Keratinocyte (primary cell): ENCODE measurements around the gene DSCAML1. TPM values are rescaled to one million over a fixed set of nuclear protein-coding genes. Genes with fewer than 3 reads are reported as not detected.

Experiments used
- DNase-seq: peaks from one replicate; pipeline ENCODE4 v3.0.0-alpha.2; 2011; ENCODE audit warnings: low read depth, missing footprints, low spot score
- FAIRE-seq: peaks from 2 replicates; lab custom pipeline; 2011; peaks lifted over from hg19 to GRCh38; lab: Jason Lieb, UNC
- H2AFZ ChIP-seq: 2 replicates; pipeline ENCODE4 v1.6.0; 2012; ENCODE audit warnings: low read length, control low read depth, inconsistent platforms; ENCODE audit not compliant: control insufficient read depth
- H3K27ac ChIP-seq: 2 replicates; pipeline ENCODE4 v1.5.1; 2011; ENCODE audit warnings: low read length; ENCODE audit not compliant: control insufficient read depth, insufficient read depth
- H3K27me3 ChIP-seq: 3 replicates; pipeline ENCODE4 v1.6.0; 2011; ENCODE audit warnings: low read length; ENCODE audit not compliant: control insufficient read depth, insufficient read depth; ENCODE audit errors: extremely low read depth
- H3K36me3 ChIP-seq, 2 experiments: 2 replicates in 1 of 2; 3 replicates in 1 of 2; pipeline ENCODE4 v1.5.1; 2011; ENCODE audit warnings: low read length in 2 of 2, mild to moderate bottlenecking in 1 of 2; ENCODE audit not compliant: control insufficient read depth in 2 of 2, insufficient read depth in 2 of 2; ENCODE audit errors: extremely low read depth in 1 of 2
- H3K4me1 ChIP-seq: 3 replicates; pipeline ENCODE4 v1.5.1; 2011; ENCODE audit warnings: low read length; ENCODE audit not compliant: control insufficient read depth, insufficient read depth; ENCODE audit errors: extremely low read depth
- H3K4me2 ChIP-seq: 3 replicates; pipeline ENCODE4 v1.6.0; 2011; ENCODE audit warnings: low read depth, low read length; ENCODE audit not compliant: control insufficient read depth, insufficient read depth; ENCODE audit errors: extremely low read depth
- H3K4me3 ChIP-seq, 3 experiments: fragments of 200-600 bp in 1 of 3; sonication (generic) in 1 of 3; 2 replicates in 2 of 3; 3 replicates in 1 of 3; pipeline ENCODE4 v1.5.1; 2011 to 2016; ENCODE audit warnings: low read length in 3 of 3, mild to moderate bottlenecking in 3 of 3, control low read depth in 2 of 3, inconsistent platforms in 1 of 3, low read depth in 1 of 3, mixed read lengths in 1 of 3, mixed run types in 1 of 3, moderate library complexity in 1 of 3; ENCODE audit not compliant: control insufficient read depth in 2 of 3, insufficient read depth in 2 of 3; ENCODE audit errors: extremely low read depth in 1 of 3
- H3K79me2 ChIP-seq: 2 replicates; pipeline ENCODE4 v1.6.0; 2012; ENCODE audit warnings: low read length; ENCODE audit not compliant: control insufficient read depth, insufficient read depth
- H3K9ac ChIP-seq: 3 replicates; pipeline ENCODE4 v1.6.0; 2011; ENCODE audit warnings: low read length; ENCODE audit not compliant: control insufficient read depth, insufficient read depth; ENCODE audit errors: extremely low read depth
- H3K9me1 ChIP-seq: 3 replicates; pipeline ENCODE4 v1.6.0; 2011; ENCODE audit warnings: low read length; ENCODE audit not compliant: control insufficient read depth, insufficient read depth; ENCODE audit errors: extremely low read depth
- H3K9me3 ChIP-seq: 2 replicates; pipeline ENCODE4 v1.5.1; 2012; ENCODE audit warnings: low read depth, low read length; ENCODE audit not compliant: control insufficient read depth
- H4K20me1 ChIP-seq: 3 replicates; pipeline ENCODE4 v1.6.0; 2011; ENCODE audit warnings: low read length; ENCODE audit not compliant: control insufficient read depth, insufficient read depth; ENCODE audit errors: extremely low read depth
- EZH2 ChIP-seq: IDR thresholded peaks from one replicate; pipeline ENCODE4 v1.6.1; 2012; ENCODE audit warnings: inconsistent platforms, mild to moderate bottlenecking, low read length, moderate library complexity
- dilution Hi-C: fragments of 300-500 bp; cut with MboI; formaldehyde crosslinking; loops from one replicate; pipeline ENCODE4 v1.7.0; 2020; ENCODE audit warnings: low sequenced_read_pairs; ENCODE audit not compliant: extremely low pct_ligation_motif_present
- polyA plus RNA-seq, 5 experiments: library from polyadenylated mRNA; depleted of rRNA in 3 of 5; stranded (reverse) in 3 of 5; stranded (forward) in 1 of 5; unstranded in 1 of 5; fragments of >200 nt; gene quantifications; 1 replicate in 1 of 5; 2 replicates in 3 of 5; 3 replicates in 1 of 5; pipeline versions ENCODE4 v1.2.1 to v1.2.3, GENCODE V29; 2011 to 2012; ENCODE audit warnings: missing spikeins in 2 of 5, low read depth in 1 of 5, low replicate concordance in 1 of 5
- TF ChIP-seq, protein P1 (sequence below), 3 experiments: IDR thresholded peaks in 1 of 3; conservative IDR thresholded peaks in 1 of 3; optimal IDR thresholded peaks in 1 of 3; 2 replicates in 2 of 3; 3 replicates in 1 of 3; pipeline versions ENCODE3 to v1.5.1; 2011; ENCODE audit warnings: low read length in 3 of 3, mild to moderate bottlenecking in 3 of 3, moderate library complexity in 2 of 3, control low read depth in 1 of 3, inconsistent platforms in 1 of 3; ENCODE audit not compliant: insufficient read depth in 2 of 3; ENCODE audit errors: extremely low read depth in 1 of 3

The DSCAML1 gene
- polyA plus RNA-seq, 1 donor (not counting 4 experiments of a cell fraction or from before 2014, with no cell fraction given) = not detected

DNA sequence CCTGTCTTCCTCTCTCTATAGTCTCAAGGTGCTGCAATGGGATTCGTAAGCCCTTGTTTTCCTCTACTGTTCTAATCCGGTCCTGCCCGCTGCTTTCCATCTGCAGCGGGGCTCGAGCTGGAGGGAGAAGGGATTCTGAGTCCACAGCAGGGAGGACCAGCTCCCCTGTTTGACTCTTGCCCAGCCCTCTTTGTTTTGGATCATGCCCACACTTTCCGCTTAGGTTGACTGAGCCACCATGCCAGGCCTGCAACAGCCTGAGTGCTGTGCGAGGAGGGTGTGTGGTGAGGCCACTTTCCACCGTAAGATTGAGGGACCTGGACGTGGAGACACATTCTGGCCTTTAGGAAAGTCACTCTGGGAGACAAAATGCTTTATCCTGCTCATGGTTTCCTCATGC lies 411.1 kb downstream of the DSCAML1 start:
- Histone ChIP-seq H3K27ac (no peak overlapping the region), H3K4me1 (peaks cover 25% of the 10 kb centered on the region), H3K4me2 (no peak overlapping the region), H3K79me2 (no peaks in the 10 kb centered on the region), H3K4me3 (no peak overlapping the region), H2AFZ (no peak overlapping the region), H3K9me1 (no peaks in the 10 kb centered on the region), H3K36me3 (peaks cover 21 to 24% of the 10 kb centered on the region in 2 experiments), H3K9ac (no peak overlapping the region), H3K9me3 (no peaks in the 10 kb centered on the region), H3K27me3 (no peaks in the 10 kb centered on the region), H4K20me1 (no peaks in the 10 kb centered on the region)
- dilution Hi-C loops = no loop called here
- DNase-seq (no peak), FAIRE-seq (no peak)
- TF ChIP-seq, protein P1, sequence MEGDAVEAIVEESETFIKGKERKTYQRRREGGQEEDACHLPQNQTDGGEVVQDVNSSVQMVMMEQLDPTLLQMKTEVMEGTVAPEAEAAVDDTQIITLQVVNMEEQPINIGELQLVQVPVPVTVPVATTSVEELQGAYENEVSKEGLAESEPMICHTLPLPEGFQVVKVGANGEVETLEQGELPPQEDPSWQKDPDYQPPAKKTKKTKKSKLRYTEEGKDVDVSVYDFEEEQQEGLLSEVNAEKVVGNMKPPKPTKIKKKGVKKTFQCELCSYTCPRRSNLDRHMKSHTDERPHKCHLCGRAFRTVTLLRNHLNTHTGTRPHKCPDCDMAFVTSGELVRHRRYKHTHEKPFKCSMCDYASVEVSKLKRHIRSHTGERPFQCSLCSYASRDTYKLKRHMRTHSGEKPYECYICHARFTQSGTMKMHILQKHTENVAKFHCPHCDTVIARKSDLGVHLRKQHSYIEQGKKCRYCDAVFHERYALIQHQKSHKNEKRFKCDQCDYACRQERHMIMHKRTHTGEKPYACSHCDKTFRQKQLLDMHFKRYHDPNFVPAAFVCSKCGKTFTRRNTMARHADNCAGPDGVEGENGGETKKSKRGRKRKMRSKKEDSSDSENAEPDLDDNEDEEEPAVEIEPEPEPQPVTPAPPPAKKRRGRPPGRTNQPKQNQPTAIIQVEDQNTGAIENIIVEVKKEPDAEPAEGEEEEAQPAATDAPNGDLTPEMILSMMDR (optimal IDR thresholded peaks at IDR 0.05 in 1 of 3, IDR thresholded peaks at IDR 0.05 in 1 of 3, conservative IDR thresholded peaks at IDR 0.05 in 1 of 3; ENCODE audit: extremely low read depth in 1 of 3, insufficient read depth in 2 of 3, low read length in 3 of 3) = no peak
- TF ChIP-seq EZH2 = no peak

DNA sequence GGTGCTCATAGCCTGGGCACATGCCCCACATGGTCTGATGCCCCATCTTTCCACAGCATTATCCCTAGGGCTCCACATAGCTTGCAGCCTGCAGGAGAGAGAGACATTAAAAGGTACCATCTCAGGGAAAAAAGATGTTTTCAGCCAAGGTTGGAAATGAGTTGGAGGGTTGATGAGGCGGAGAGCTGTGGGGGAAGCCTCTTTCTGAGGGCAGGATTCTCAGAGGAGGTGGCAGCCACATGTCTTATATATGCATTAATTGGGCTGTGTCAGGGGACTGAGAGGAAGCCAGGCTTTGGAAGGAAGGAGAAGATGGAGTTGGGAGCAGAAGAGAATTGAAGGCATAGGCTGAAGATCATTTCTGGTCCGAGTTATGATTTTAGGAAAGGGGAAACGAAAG lies 411.5 kb downstream of the DSCAML1 start:
- no peak overlapping the region for H3K27ac ChIP-seq
- no peaks in the 10 kb centered on the region for H3K27me3 ChIP-seq
- no peaks in the 10 kb centered on the region for H4K20me1 ChIP-seq
- H3K79me2 ChIP-seq = no peaks in the 10 kb centered on the region
- no peaks in the 10 kb centered on the region for H3K9me1 ChIP-seq
- no peak for TF ChIP-seq EZH2
- TF ChIP-seq, protein P1 (optimal IDR thresholded peaks at IDR 0.05 in 1 of 3, IDR thresholded peaks at IDR 0.05 in 1 of 3, conservative IDR thresholded peaks at IDR 0.05 in 1 of 3; ENCODE audit: extremely low read depth in 1 of 3, insufficient read depth in 2 of 3, low read length in 3 of 3) = no peak
- FAIRE-seq (no peak), DNase-seq (no peak)
- peaks cover 25% of the 10 kb centered on the region for H3K4me1 ChIP-seq
- no peak overlapping the region for H2AFZ ChIP-seq
- H3K4me3 ChIP-seq = no peak overlapping the region
- no peak overlapping the region for H3K9ac ChIP-seq
- dilution Hi-C loops = no loop called here
- peaks cover 20 to 21% of the 10 kb centered on the region in 2 experiments for H3K36me3 ChIP-seq
- no peak overlapping the region for H3K4me2 ChIP-seq
- no peaks in the 10 kb centered on the region for H3K9me3 ChIP-seq
